OCI-LY1 (cell line): ENCODE results near the gene GTF3C1.

Source experiments
- H2AFZ ChIP-seq: fragments of 200-600 bp; sonication (generic), shearing (Covaris generic); 2 replicates; pipeline ENCODE4 v1.6.0; 2014; ENCODE audit warnings: antibody characterized with exemption, mild to moderate bottlenecking, low read length
- H3F3A ChIP-seq: fragments of 200-600 bp; sonication (generic), shearing (Covaris generic); 2 replicates; pipeline ENCODE4 v1.6.0; 2014; ENCODE audit warnings: mild to moderate bottlenecking, antibody characterized with exemption, low read length, moderate library complexity; ENCODE audit not compliant: insufficient read depth
- H3K27ac ChIP-seq: fragments of 200-600 bp; sonication (generic); 2 replicates; pipeline ENCODE4 v1.5.1; 2014; ENCODE audit warnings: low read length, mixed run types, mild to moderate bottlenecking, low read depth; ENCODE audit not compliant: poor library complexity, severe bottlenecking
- H3K27me3 ChIP-seq: fragments of 200-600 bp; sonication (generic); 2 replicates; pipeline ENCODE4 v1.6.0; 2014; ENCODE audit warnings: antibody characterized with exemption, mild to moderate bottlenecking, low read length, moderate library complexity; ENCODE audit not compliant: insufficient read depth
- H3K36me3 ChIP-seq: fragments of 200-600 bp; sonication (generic); 2 replicates; pipeline ENCODE4 v1.6.1; 2014; ENCODE audit warnings: mild to moderate bottlenecking, antibody characterized with exemption, low read length, moderate library complexity, mixed read lengths; ENCODE audit not compliant: insufficient read depth
- H3K4me1 ChIP-seq: fragments of 200-600 bp; sonication (generic); 2 replicates; pipeline ENCODE4 v1.5.1; 2014; ENCODE audit warnings: mild to moderate bottlenecking, low read length, moderate library complexity; ENCODE audit not compliant: insufficient read depth, severe bottlenecking
- H3K4me2 ChIP-seq: fragments of 200-600 bp; sonication (generic), shearing (Covaris generic); 2 replicates; pipeline ENCODE4 v1.6.1; 2014; ENCODE audit warnings: low read length
- H3K4me3 ChIP-seq: fragments of 200-600 bp; sonication (generic); 2 replicates; pipeline ENCODE4 v1.5.1; 2014; ENCODE audit warnings: low read length, low read depth, mild to moderate bottlenecking, mixed read lengths; ENCODE audit not compliant: poor library complexity, severe bottlenecking
- H3K79me2 ChIP-seq: fragments of 200-600 bp; shearing (Covaris generic); 2 replicates; pipeline ENCODE4 v1.6.1; 2016; ENCODE audit warnings: mixed run types, low read length, mixed read lengths; ENCODE audit not compliant: insufficient read depth
- H3K9ac ChIP-seq: fragments of 200-600 bp; sonication (generic), shearing (Covaris generic); 2 replicates; pipeline ENCODE4 v1.6.1; 2014; ENCODE audit warnings: mild to moderate bottlenecking, low read length, mixed read lengths
- H3K9me2 ChIP-seq: fragments of 200-600 bp; sonication (generic), shearing (Covaris generic); 2 replicates; pipeline ENCODE4 v1.6.1; 2014; ENCODE audit warnings: low read depth, mild to moderate bottlenecking, low read length, mixed read lengths
- H3K9me3 ChIP-seq: fragments of 200-600 bp; shearing (Covaris generic); 2 replicates; pipeline ENCODE4 v1.6.1; 2014; ENCODE audit warnings: low read length, mixed read lengths
- H4K20me1 ChIP-seq: fragments of 200-600 bp; sonication (generic), shearing (Covaris generic); 2 replicates; pipeline ENCODE4 v1.6.0; 2016; ENCODE audit warnings: mild to moderate bottlenecking, low read length; ENCODE audit not compliant: insufficient read depth
- EZH2 ChIP-seq: fragments of 200-600 bp; sonication (generic), shearing (Covaris generic); IDR thresholded peaks from 2 replicates; pipeline ENCODE4 v1.8.0; 2017; ENCODE audit warnings: borderline replicate concordance, mixed run types, mild to moderate bottlenecking, antibody characterized with exemption, low read length, moderate library complexity, mixed read lengths
- TF ChIP-seq, protein P1 (sequence below): fragments of 200-600 bp; sonication (generic), shearing (Covaris generic); IDR thresholded peaks from 2 replicates; pipeline ENCODE4 v1.5.1; 2017; ENCODE audit warnings: mild to moderate bottlenecking, antibody characterized with exemption, low read length, moderate library complexity, mixed read lengths

The GTF3C1 gene

DNA sequence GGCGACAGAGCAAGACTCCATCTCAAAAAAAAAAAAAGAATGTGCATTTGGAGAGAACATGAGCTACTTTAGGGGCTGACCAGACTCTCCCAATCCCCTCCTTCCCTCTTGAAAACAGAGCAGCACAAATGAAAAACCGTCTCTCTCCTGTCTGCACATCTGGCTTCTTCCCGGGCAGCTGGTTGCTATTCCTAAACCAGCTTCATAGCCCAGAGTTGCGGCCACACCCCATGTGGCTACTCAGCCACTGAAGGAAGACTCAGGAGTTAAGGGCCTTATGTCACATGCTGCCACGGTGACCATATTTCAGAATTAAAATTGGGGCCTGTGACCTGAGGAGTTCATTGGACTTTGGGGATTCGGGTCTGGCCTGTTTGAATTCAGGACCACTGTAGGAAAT lies 48.5 kb upstream of the GTF3C1 start:
- no peaks in the 10 kb centered on the region for H4K20me1 ChIP-seq
- TF ChIP-seq, protein P1, sequence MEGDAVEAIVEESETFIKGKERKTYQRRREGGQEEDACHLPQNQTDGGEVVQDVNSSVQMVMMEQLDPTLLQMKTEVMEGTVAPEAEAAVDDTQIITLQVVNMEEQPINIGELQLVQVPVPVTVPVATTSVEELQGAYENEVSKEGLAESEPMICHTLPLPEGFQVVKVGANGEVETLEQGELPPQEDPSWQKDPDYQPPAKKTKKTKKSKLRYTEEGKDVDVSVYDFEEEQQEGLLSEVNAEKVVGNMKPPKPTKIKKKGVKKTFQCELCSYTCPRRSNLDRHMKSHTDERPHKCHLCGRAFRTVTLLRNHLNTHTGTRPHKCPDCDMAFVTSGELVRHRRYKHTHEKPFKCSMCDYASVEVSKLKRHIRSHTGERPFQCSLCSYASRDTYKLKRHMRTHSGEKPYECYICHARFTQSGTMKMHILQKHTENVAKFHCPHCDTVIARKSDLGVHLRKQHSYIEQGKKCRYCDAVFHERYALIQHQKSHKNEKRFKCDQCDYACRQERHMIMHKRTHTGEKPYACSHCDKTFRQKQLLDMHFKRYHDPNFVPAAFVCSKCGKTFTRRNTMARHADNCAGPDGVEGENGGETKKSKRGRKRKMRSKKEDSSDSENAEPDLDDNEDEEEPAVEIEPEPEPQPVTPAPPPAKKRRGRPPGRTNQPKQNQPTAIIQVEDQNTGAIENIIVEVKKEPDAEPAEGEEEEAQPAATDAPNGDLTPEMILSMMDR, result no peak
- TF ChIP-seq EZH2, result no peak
- H3K9me3 ChIP-seq, result no peaks in the 10 kb centered on the region

DNA sequence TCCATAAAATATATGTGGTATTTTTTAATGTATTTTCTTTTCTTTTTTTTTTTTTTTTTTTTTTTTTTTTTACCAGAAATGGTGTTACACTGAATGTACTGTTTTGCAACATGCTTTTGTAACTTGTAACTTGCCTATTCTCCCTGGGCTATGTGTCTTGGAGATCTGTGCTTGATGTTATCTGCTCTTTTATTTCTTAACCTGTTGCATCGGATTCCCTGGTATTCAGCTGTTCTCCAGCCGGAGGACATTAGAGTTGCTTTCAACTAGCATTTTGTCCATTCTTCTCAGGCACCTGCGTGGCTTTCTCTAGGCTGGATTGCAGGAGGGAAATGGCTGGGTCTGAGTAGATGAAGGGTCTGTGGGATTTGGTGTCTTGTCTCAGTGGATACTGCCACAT lies 47.6 kb upstream of the GTF3C1 start:
- H3K4me3 ChIP-seq, result no peak overlapping the region
- H3K36me3 ChIP-seq, result no peaks in the 10 kb centered on the region
- TF ChIP-seq, protein P1, result no peak
- no peak for TF ChIP-seq EZH2
- H2AFZ ChIP-seq, result no peak overlapping the region
- no peak overlapping the region for H3K4me2 ChIP-seq
- no peaks in the 10 kb centered on the region for H3K4me1 ChIP-seq
- H3K79me2 ChIP-seq, result no peaks in the 10 kb centered on the region
- no peak overlapping the region for H3K27ac ChIP-seq
- no peaks in the 10 kb centered on the region for H3F3A ChIP-seq
- no peaks in the 10 kb centered on the region for H4K20me1 ChIP-seq
- no peaks in the 10 kb centered on the region for H3K9me3 ChIP-seq
- H3K27me3 ChIP-seq, result no peaks in the 10 kb centered on the region
- H3K9me2 ChIP-seq, result no peaks in the 10 kb centered on the region
- no peak overlapping the region for H3K9ac ChIP-seq

More for the DNA sequence above, 48.5 kb upstream of the GTF3C1 start:
- Histone ChIP-seq H3K27ac (no peak overlapping the region), H3K79me2 (no peaks in the 10 kb centered on the region), H3K9me2 (no peaks in the 10 kb centered on the region), H3K27me3 (no peaks in the 10 kb centered on the region), H3K9ac (no peak overlapping the region), H3K4me2 (no peak overlapping the region), H3K36me3 (no peaks in the 10 kb centered on the region), H3K4me1 (no peaks in the 10 kb centered on the region), H2AFZ (no peak overlapping the region), H3F3A (no peaks in the 10 kb centered on the region), H3K4me3 (no peak overlapping the region)

DNA sequence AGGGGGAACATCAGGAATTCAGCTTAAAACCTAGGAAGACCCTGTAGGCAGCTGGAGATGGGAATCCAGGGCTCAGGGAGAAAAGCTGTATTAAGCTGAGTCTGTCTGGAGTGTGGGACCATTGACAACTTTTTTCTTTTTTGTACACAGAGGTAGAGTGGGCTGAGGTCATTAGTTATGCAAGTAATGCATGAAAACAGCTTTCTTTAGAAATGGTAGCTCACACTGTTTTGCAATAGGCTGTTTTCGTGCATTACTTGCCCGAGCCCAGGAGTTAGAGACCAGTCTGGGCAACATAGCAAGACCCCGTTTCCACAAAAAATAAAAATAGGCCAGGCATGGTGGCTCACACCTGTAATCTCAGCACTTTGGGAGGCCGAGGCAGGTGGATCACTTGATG lies 46.7 kb upstream of the GTF3C1 start:
- TF ChIP-seq, protein P1, result no peak
- no peak for TF ChIP-seq EZH2
- Histone ChIP-seq H3K27me3 (no peaks in the 10 kb centered on the region), H3K27ac (no peak overlapping the region), H3F3A (no peaks in the 10 kb centered on the region), H3K9me3 (no peaks in the 10 kb centered on the region), H3K36me3 (no peaks in the 10 kb centered on the region), H3K9ac (no peak overlapping the region), H3K4me3 (no peak overlapping the region), H2AFZ (no peak overlapping the region), H3K79me2 (no peaks in the 10 kb centered on the region), H3K4me1 (no peaks in the 10 kb centered on the region), H3K9me2 (no peaks in the 10 kb centered on the region), H4K20me1 (no peaks in the 10 kb centered on the region), H3K4me2 (no peak overlapping the region)
